Esophagus mucosa (tissue), 1 donor: ENCODE data around the gene ZMYND11. TPM values are rescaled to one million over a fixed set of nuclear protein-coding genes. Genes with fewer than 3 reads are reported as not detected.
"Not testable (repeated sequence)": the region's sequence is repeated elsewhere in the genome, so short reads cannot be mapped to it uniquely, and the experiment has no call there.

Experiments used
- ATAC-seq: fragments of 200-7000 bp; cut with Tn5 transposase; one replicate; pipeline ENCODE4 v1.9.1; 2020
- total RNA-seq: library from RNA; stranded (reverse); gene quantifications from one replicate; pipeline ENCODE4 v1.2.4, GENCODE V29; 2023
- donor health status: DM: yes; HTN: yes; CAD: no.

The ZMYND11 gene
- total RNA-seq, 1 donor from 2014 or later = 30.0 TPM

DNA sequence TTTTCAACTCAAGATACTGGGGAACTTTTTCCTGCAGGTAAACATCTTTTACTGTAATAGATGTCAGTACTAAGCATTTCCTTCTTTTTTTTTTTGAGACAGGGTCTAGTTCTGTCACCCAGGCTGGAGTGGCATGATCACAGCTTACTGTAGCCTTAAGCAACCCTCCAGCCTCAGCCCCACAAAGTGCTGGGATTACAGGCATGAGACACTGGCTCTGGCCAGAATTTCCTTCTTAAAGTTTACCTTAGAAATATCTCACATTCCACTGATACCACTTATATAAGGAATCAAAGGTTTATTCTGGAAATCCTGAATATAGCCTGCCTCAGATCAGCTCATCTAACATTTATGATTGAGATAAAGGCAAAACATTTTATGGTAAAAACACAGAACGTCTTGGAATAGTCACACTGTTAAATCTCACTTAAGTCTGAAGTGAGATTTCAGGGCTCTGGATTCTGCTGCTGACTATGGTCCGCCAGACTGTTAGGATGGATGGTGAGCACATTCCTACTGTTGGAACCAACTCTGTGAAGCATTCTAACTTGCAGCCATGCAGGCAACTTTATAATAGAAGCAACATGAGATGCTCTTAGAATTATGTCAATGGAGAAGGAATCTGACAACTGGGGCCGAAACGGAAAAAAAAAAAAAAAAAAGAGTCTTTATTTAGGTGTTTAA lies 151.9 kb downstream of the ZMYND11 start:
- ATAC-seq = no peak

DNA sequence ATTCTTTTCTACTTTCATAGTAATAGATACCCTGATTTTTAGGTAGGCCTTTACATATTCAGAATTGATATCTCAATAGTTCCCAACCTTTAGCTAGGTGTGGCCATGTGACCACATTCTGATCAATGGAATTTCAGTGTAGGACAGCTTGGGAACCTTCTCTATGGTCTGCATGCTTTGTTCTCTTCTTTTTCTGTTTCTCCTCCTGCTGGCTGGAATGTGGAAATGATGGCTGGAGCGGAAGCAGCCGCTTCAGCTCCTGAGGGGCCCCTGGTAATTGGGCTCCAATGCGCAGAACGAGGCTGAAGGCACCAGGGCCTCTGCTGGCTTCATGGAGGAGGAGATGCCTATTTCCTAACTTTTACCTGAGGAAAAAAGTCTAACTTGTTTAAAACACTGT lies 152.6 kb downstream of the ZMYND11 start:
- no peak for ATAC-seq

DNA sequence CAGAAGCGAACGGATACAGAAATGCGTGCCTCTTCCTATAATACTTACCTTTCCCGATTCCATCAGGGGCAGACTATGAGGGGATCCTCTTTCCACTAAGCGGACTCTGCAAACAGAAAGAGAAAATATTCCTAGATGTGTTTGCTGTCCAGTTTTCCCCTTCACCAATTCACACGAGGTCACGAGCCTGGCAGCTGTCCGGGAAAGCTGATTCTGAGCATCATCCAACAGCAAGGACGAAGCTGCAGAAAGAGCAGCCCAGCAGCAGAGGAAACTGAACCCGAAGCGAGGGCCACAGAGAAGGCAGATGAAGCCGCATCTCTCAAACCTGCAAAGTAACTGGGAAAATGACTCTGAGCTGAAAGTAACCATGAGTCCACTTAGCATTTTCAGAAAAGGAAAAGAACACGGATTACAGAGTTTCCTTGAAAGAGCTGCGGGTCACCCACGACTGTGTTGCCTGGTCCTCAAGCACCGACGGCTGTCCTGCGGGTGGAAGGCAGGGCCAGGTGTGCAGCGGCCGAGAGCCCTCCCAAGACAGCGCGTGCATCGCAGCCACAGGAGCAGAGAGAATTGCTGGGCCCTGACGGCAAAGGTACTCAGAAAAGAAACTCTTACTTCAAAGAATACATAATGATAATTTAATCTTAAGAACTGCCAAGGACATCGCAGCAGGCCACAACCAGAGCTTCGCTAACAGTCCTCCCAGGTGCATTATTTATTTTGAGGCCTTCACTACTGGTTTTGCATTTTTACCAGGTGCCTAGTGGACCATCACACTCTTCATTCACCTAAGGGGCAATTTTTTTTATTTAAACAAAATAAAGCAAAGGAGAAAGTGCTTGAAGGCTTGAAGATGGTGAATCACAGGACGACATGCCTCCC lies 153.3 kb downstream of the ZMYND11 start:
- no peak for ATAC-seq

DNA sequence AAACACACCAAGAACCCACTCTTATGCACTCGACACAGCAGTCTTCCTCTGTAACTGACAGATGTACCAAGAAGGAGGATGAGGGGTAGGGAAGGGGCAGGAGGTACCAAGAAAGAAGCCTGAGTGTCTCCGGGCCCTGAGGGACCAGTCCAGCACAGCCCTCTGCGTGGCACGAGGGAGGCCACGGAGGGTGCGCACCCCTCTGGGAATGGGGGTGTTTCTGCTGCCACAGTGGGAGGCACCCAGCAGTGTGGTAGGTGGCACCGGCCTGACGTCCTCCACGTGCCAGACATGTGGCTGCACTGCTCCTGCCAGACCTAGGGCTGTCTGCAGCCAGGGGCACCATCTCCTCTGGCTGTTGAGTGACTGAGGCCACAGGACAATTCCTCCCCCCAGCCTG lies 154.3 kb downstream of the ZMYND11 start:
- no peak for ATAC-seq

DNA sequence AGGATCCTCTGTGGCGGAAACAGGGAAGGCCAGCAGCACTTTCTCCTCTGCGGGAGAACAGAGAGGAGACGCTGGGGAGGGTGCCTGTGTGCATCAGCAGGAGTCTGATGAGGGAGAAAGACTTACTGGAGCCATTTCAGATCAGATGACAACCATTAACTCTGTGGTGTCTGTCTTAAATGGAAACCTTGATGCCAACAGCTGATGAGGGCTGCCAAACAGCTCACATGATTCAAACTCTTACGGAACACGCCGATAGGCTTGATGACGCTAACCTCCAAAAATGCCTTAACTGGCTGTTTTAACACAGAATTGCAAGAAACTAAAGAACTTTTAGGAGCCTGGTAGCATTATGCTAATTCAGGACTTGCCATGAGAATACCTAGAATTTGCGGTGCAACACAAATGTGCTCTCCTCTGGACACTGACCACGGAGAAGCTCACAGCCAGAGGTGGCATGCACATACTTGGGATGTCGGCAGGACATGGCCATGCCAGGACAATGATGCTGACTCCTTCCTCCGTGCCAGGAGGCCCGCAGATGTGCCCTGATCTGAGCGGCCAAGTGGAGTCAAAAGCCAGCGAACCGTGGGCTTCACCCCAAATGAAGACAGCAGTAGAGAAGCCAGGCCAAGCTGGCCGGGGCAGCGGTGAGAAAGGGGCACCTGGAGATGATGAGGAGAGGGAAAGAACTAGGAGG lies 154.9 kb downstream of the ZMYND11 start:
- ATAC-seq = no peak

DNA sequence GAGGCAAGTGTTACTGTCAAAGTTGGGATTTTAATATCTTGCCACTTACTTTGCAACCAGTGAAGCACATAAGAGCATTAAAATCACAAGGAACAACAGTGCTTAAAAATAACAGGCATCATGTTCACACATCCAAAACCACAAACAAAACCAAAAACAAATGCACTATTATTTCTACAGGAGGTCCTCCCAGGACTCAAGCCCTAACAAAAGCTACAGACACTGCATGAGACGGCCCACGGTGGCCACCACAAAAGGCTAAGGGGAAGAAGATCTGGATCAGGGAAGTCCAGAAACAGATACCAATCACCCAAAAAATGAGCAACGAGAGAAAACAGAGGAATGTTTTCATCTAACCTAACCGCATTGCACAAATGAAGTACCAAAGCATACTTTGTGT lies 158.4 kb downstream of the ZMYND11 start:
- ATAC-seq = no peak

DNA sequence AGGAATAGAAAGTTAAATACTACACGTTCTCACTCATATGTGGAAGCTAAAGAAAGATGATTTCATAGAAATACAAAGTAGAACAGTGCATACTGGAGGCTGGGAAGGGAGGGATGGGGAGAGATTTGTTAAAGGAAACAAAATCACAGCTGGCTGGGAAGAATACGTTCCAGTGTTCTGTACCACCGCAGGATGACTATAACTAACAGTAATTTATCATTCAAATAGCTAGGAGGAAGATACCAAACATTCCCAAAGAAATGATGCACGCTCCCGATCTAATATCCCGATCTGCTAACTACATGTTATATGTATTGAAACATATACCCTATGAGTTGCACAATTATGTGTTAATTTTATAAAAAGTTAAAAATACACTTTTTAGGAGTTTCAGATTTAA lies 162.3 kb downstream of the ZMYND11 start:
- no peak for ATAC-seq

DNA sequence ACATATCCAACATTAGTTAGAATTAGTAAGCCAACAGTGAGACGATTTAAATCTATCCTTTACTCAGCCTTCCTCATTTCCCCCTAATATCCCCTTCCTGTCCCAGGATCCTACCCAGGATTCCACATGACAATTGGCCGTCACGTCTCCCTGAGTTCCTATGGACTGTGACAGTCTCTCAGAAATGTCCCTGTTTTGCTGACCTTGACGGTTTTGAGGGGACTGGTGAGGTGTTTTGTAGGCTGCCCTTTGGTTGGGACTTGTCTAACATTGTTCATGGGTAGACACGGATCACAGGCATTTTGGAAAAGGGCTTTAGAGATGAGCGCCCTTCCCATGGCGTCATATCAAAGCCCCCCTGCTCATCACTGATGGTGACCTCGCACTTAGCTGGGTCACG lies 162.8 kb downstream of the ZMYND11 start:
- no peak for ATAC-seq

DNA sequence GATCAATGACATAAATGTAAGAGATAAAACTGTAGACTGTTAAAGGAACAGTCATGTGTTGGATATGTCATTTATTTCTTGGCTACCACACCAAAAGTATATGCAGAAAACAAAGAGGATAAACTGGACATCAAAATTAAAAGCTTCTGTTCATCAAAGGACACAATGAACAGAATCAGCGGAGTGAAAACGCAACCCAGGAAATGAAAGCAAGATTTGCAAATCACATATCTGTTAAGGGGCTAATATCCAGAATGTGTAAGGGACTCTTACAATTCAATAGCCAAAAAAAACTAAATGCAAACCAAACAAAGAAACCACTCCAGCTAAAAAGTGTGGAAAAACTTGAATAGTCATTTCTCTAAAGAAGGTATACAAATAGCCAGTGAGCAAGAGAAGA lies 164.3 kb downstream of the ZMYND11 start:
- ATAC-seq = no peak

DNA sequence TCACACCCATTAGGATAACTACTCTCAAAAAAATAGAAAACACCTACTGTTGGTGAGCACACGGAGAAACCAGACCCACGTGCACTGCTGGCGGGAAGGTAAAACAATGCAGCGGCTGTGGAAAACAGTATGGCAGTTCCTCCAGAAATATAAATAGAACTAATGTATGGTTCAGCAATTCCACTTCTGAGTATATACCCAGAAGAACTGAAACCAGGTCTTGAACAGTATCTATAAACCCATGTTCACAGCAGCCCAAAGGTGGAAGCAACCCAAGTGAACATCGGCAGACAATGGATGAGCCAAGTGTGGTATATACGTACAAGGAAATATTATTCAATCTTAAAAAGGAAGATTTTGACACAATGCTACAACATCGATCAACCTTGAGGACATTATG lies 164.7 kb downstream of the ZMYND11 start:
- ATAC-seq = no peak

DNA sequence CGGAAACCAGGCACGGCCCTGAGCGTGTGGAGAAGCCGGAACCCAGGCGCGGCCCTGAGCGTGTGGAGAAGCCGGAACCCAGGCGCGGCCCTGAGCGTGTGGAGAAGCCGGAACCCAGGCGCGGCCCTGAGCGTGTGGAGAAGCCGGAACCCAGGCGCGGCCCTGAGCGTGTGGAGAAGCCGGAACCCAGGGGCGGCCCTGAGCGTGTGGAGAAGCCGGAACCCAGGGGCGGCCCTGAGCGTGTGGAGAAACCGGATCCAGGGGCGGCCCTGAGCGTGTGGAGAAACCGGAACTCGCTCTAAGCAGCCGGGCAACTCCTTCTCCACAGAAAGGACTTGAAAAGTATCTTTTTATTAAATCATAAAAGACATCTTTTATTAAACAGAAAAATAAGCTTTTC lies 165.3 kb downstream of the ZMYND11 start:
- ATAC-seq = not testable (repeated sequence)

DNA sequence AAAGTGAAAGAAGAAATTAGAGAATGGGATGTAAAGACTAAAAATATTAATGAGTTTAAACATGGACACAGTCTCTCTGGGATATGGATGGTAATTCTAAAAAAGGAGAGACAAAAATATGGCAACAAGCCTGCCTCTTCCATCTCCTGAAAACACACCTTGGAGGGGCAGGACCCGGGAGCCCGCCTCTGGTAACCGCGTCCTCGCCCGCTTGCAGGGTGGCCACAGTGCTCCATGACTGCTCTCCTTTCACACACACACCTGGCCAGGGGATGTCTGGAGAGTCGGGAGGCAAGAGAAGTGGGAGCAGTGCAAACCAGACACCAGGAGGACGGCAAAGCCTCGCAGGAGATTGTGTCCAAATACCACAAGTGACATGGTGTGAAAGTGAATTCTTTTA lies 166.3 kb downstream of the ZMYND11 start:
- no peak for ATAC-seq

Other genes with a start within 250 kb of the ZMYND11 start
- gene TUBB8, start 86.2 kb upstream of the ZMYND11 start, total RNA-seq = not detected